SK-N-SH treated with all-trans-retinoic acid at 6 μM for 48 hours (cell line): Measurements from ENCODE around the gene SMYD4.
"Not testable (repeated sequence)": the region's sequence is repeated elsewhere in the genome, so short reads cannot be mapped to it uniquely, and the experiment has no call there.

Experiments
- ATAC-seq: fragments of 200-7000 bp; cut with Tn5 transposase; 3 replicates; pipeline ENCODE4 v1.9.1; 2020; ENCODE audit warnings: mild to moderate bottlenecking, moderate library complexity
- ARNTL ChIP-seq: fragments of 450-650 bp; formaldehyde crosslinking; IDR thresholded peaks from 2 replicates; pipeline ENCODE4 v1.5.0; 2020; ENCODE audit warnings: low read depth, mild to moderate bottlenecking, moderate library complexity, borderline replicate concordance
- BACH2 ChIP-seq: fragments of 250-450 bp; sonication (Bioruptor Pico); IDR thresholded peaks from 2 replicates; pipeline ENCODE4 v1.9.0; 2021; ENCODE audit warnings: mild to moderate bottlenecking, borderline replicate concordance
- CREB5 ChIP-seq: fragments of 250-450 bp; sonication (Bioruptor Pico); IDR thresholded peaks from 2 replicates; pipeline ENCODE4 v1.5.1; 2020; ENCODE audit warnings: low read depth, mild to moderate bottlenecking, moderate library complexity
- CSDC2 ChIP-seq: fragments of 250-450 bp; sonication (Bioruptor Pico); IDR thresholded peaks from 2 replicates; pipeline ENCODE4 v1.5.0; 2020; ENCODE audit warnings: mild to moderate bottlenecking, moderate library complexity
- CSRNP3 ChIP-seq: fragments of 250-450 bp; sonication (Bioruptor Pico); IDR thresholded peaks from 2 replicates; pipeline ENCODE4 v1.5.1; 2021; ENCODE audit warnings: mild to moderate bottlenecking, moderate library complexity
- GLIS3 ChIP-seq: fragments of 250-450 bp; sonication (Bioruptor Pico); IDR thresholded peaks from 2 replicates; pipeline ENCODE4 v1.5.0; 2020; ENCODE audit warnings: mild to moderate bottlenecking, moderate library complexity
- ISL1 ChIP-seq: fragments of 250-450 bp; sonication (Bioruptor Pico); IDR thresholded peaks from 2 replicates; pipeline ENCODE4 v2.1.2; 2022; ENCODE audit warnings: mild to moderate bottlenecking, moderate library complexity
- OSR1 ChIP-seq: fragments of 250-450 bp; sonication (Bioruptor Pico); IDR thresholded peaks from 2 replicates; pipeline ENCODE4 v1.8.0; 2022; ENCODE audit warnings: moderate library complexity, mild to moderate bottlenecking, inconsistent platforms
- PATZ1 ChIP-seq: fragments of 250-450 bp; sonication (Bioruptor Pico); IDR thresholded peaks from 2 replicates; pipeline ENCODE4 v1.8.0; 2020; ENCODE audit warnings: mild to moderate bottlenecking, moderate library complexity, borderline replicate concordance
- POU6F1 ChIP-seq: fragments of 250-450 bp; sonication (Bioruptor Pico); IDR thresholded peaks from 2 replicates; pipeline ENCODE4 v1.8.0; 2021; ENCODE audit warnings: low read depth, mild to moderate bottlenecking, moderate library complexity, borderline replicate concordance
- PPARA ChIP-seq: fragments of 250-450 bp; sonication (Bioruptor Pico); IDR thresholded peaks from 2 replicates; pipeline ENCODE4 v1.5.0; 2020; ENCODE audit warnings: mild to moderate bottlenecking, borderline replicate concordance
- RARB ChIP-seq: fragments of 250-450 bp; sonication (Bioruptor Pico); IDR thresholded peaks from 2 replicates; pipeline ENCODE4 v1.8.0; 2021; ENCODE audit warnings: mild to moderate bottlenecking, moderate library complexity
- SNAI2 ChIP-seq: fragments of 250-450 bp; sonication (Bioruptor Pico); IDR thresholded peaks from 2 replicates; pipeline ENCODE4 v1.5.0; 2020; ENCODE audit warnings: mild to moderate bottlenecking, moderate library complexity
- TCF4 ChIP-seq: fragments of 250-450 bp; sonication (Bioruptor Pico); IDR thresholded peaks from 2 replicates; pipeline ENCODE4 v1.8.0; 2021; ENCODE audit warnings: mild to moderate bottlenecking, moderate library complexity, borderline replicate concordance
- TOX ChIP-seq: fragments of 250-450 bp; sonication (Bioruptor Pico); IDR thresholded peaks from 2 replicates; pipeline ENCODE4 v1.8.0; 2021; ENCODE audit warnings: mild to moderate bottlenecking, moderate library complexity, borderline replicate concordance
- TSHZ2 ChIP-seq: fragments of 250-450 bp; sonication (Bioruptor Pico); IDR thresholded peaks from 2 replicates; pipeline ENCODE4 v1.5.0; 2020; ENCODE audit warnings: mild to moderate bottlenecking, moderate library complexity
- ZC3H10 ChIP-seq: fragments of 250-450 bp; sonication (Bioruptor Pico); IDR thresholded peaks from 2 replicates; pipeline ENCODE4 v1.5.1; 2021; ENCODE audit warnings: mild to moderate bottlenecking, moderate library complexity
- ZFP3 ChIP-seq: fragments of 250-450 bp; sonication (Bioruptor Pico); IDR thresholded peaks from 2 replicates; pipeline ENCODE4 v1.5.0; 2020; ENCODE audit warnings: mild to moderate bottlenecking, moderate library complexity
- ZFP30 ChIP-seq: fragments of 450-650 bp; formaldehyde crosslinking; IDR thresholded peaks from 2 replicates; pipeline ENCODE4 v1.5.0; 2022; ENCODE audit warnings: mild to moderate bottlenecking, moderate library complexity
- ZNF565 ChIP-seq: fragments of 450-650 bp; formaldehyde crosslinking; conservative IDR thresholded peaks from 2 replicates; pipeline ENCODE4 v1.5.0; 2020; ENCODE audit warnings: low read depth, mild to moderate bottlenecking, moderate library complexity
- ZNF70 ChIP-seq: fragments of 450-650 bp; formaldehyde crosslinking; IDR thresholded peaks from 2 replicates; pipeline ENCODE4 v1.5.0; 2020; ENCODE audit warnings: mild to moderate bottlenecking, moderate library complexity
- ZNF8 ChIP-seq: fragments of 450-650 bp; formaldehyde crosslinking; IDR thresholded peaks from 2 replicates; pipeline ENCODE4 v1.5.0; 2020; ENCODE audit warnings: mild to moderate bottlenecking, moderate library complexity

Gene SMYD4

GRCh38 chr17:1800712-1801111, 29.0 kb downstream of the SMYD4 start:
- no peak for TF ChIP-seq RARB (CRISPR knock-in tag)
- TF ChIP-seq ARNTL (CRISPR knock-in tag): no peak
- TF ChIP-seq ZFP3 (CRISPR knock-in tag): no peak
- TF ChIP-seq ZNF565 (CRISPR knock-in tag): no peak
- no peak for TF ChIP-seq POU6F1
- no peak for TF ChIP-seq ZNF8 (CRISPR knock-in tag)
- no peak for TF ChIP-seq TCF4 (CRISPR knock-in tag)
- no peak for TF ChIP-seq OSR1 (CRISPR knock-in tag)
- TF ChIP-seq ZNF70 (CRISPR knock-in tag): no peak
- TF ChIP-seq CSDC2 (CRISPR knock-in tag): no peak
- no peak for TF ChIP-seq TOX (CRISPR knock-in tag)
- no peak for TF ChIP-seq TSHZ2 (CRISPR knock-in tag)
- no peak for TF ChIP-seq ZC3H10 (CRISPR knock-in tag)
- no peak for TF ChIP-seq GLIS3 (CRISPR knock-in tag)
- no peak for TF ChIP-seq PATZ1 (CRISPR knock-in tag)
- TF ChIP-seq BACH2: no peak
- no peak for TF ChIP-seq SNAI2 (CRISPR knock-in tag)
- TF ChIP-seq ISL1 (CRISPR knock-in tag): no peak
- ATAC-seq: no peak

- no peak for ATAC-seq
- TF ChIP-seq CREB5 (CRISPR knock-in tag): no peak
- TF ChIP-seq ZFP3 (CRISPR knock-in tag): no peak
- no peak for TF ChIP-seq TSHZ2 (CRISPR knock-in tag)
- no peak for TF ChIP-seq SNAI2 (CRISPR knock-in tag)
- TF ChIP-seq ZNF8 (CRISPR knock-in tag): no peak
- TF ChIP-seq ISL1 (CRISPR knock-in tag): no peak
- TF ChIP-seq OSR1 (CRISPR knock-in tag): no peak
- TF ChIP-seq TOX (CRISPR knock-in tag): no peak
- TF ChIP-seq CSRNP3 (CRISPR knock-in tag): no peak
- no peak for TF ChIP-seq GLIS3 (CRISPR knock-in tag)
- TF ChIP-seq ZFP30 (CRISPR knock-in tag): no peak
- TF ChIP-seq TCF4 (CRISPR knock-in tag): no peak
- TF ChIP-seq PATZ1 (CRISPR knock-in tag): no peak
- TF ChIP-seq ZNF70 (CRISPR knock-in tag): no peak
- TF ChIP-seq ZNF565 (CRISPR knock-in tag): no peak
- TF ChIP-seq CSDC2 (CRISPR knock-in tag): no peak
- no peak for TF ChIP-seq PPARA (CRISPR knock-in tag)
These were observed 29.5 kb downstream of the SMYD4 start for GRCh38 chr17:1800240-1800639.

GRCh38 chr17:1797846-1798245, 31.9 kb downstream of the SMYD4 start:
- ATAC-seq: not testable (repeated sequence)
